Stimulated activated CD4-positive, alpha-beta T cell treated with anti-CD3 and anti-CD28 coated beads, Interleukin-12 subunit alpha, Interleukin-12 subunit beta, amount 100 ng/mL, for 24 hours (primary cell): ENCODE data around the gene SULT1E1.

Experiments
- DNase-seq, 2 experiments: peaks; one replicate each; pipeline ENCODE4 v3.0.0-alpha.2; 2020; ENCODE audit warnings: low read depth in 2 of 2

SULT1E1 gene, protein sequence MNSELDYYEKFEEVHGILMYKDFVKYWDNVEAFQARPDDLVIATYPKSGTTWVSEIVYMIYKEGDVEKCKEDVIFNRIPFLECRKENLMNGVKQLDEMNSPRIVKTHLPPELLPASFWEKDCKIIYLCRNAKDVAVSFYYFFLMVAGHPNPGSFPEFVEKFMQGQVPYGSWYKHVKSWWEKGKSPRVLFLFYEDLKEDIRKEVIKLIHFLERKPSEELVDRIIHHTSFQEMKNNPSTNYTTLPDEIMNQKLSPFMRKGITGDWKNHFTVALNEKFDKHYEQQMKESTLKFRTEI

DNA sequence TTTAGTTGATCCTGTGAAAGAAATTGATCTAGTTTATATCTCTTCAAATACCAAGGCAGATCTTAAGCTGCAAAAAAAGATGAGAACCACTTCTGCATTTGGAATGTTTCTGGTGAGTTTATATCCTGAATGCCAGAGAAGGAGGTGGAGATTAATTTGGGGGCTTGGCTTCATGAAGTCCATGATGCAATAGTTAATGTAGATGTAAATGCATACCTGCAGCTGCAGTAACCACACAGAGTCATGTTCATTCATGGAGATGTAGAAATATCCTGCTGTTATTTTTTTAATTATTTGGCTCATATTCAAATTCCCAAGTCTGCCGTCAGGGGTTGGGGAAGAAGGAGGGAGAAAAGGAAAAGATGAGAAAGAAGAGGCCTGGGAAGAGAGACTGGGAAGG is at the start of gene SULT1E1:
SULT1E1 (minus strand) TSS at position 94 of the 400 bp plus-strand sequence. CDS start 2,501 bp downstream, outside the sequence.
- no peak for DNase-seq

DNA sequence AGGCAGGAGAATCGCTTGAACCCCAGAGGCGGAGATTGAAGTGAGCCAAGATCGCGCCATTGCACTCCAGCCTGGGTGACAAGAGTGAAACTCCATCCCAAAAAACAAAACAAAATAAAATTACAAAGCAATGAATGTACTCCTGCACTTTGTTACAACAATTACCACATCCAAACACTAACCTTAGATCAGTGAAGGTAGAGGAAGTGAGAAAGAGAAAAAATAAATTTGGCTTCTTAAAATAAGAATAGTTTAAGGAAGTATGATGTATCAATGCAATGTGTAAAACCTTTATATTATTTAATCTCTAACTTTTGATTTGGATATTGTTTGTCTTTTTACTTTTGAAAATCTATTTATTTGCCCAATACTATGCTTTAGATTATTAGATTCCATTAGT is 49.2 kb upstream of the SULT1E1 start:
- DNase-seq = no peak

DNA sequence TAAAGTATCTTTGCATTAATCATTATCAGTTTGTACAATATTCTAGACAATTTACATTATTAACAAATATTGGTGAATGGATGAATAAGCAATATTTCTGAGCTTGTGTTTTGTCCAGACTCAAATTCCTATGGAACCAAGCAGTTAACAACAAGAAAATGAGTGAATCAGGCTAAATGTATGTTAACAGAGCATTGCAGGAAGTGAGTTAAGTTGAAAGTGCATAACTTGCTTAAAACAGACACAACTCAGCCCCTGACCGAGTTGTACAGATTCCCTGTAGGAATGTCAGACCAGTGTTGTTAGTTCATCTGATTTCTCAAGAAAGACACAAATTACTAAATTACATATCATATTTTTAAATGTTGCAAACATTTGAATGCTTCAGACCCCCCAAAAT is 47.2 kb upstream of the SULT1E1 start:
- DNase-seq = no peak

DNA sequence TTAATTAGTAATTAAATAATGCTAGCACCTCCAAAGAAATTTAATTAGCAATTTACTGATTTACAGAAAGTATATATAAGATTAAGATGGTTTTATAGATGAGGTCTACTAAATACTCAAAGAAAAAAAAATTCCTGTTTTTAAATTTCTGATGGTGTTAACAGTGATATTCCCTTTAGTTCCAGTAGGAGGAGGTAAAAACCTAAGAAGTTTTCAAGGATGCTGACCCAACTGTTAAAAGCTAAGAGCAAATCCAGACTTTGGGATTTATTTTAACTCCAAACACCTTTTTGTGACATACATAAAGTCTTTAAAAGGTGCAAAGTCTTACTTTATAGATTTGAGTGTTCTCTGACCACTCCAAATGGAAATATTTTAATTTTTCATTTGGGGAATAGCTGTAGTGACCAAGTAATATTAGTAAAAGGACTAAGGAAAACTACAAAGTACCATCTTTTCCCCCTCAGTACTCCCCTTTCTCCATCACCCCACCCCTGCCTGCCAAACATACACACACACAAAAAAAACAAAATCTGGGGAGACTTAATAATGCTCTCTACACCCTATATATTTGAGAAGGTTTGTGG is 36.7 kb upstream of the SULT1E1 start:
- no peak for DNase-seq

DNA sequence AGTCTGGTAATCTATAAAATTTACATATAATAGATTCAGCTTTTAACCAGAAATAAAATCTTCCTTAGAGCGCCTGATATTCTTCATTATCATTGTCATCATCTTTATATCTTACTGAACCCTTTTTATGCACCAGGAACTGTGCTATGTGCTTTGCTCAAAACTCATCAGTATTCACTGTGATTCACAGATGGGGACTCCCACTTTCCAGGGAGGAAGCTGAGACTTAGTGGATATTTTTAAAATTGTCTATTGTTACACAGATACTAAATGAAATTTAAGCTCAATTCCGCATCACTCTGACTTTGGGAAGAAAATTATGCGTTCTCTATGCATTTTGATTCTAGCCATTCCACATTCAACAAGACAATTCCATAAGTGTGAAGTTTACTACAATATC is 34.8 kb upstream of the SULT1E1 start:
- no peak for DNase-seq

DNA sequence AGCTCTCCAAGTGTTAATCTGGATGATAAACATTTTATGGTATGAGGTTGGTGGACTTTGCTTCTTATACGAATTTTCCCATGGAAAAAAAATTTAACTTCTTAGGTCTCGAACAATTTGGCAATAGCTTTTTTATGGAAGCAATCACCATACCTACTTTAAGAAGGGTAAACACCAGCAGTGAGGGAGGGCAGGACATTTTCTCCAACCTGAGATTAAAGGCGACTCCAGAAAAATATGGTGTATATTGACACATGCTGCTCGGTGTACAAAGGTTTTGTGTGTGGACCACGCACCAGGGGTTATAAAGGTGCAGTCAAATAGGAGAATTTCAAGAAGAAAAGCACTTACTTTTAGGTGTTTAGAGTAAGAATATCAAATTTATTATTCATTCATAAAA is 34.2 kb upstream of the SULT1E1 start:
- DNase-seq = no peak

DNA sequence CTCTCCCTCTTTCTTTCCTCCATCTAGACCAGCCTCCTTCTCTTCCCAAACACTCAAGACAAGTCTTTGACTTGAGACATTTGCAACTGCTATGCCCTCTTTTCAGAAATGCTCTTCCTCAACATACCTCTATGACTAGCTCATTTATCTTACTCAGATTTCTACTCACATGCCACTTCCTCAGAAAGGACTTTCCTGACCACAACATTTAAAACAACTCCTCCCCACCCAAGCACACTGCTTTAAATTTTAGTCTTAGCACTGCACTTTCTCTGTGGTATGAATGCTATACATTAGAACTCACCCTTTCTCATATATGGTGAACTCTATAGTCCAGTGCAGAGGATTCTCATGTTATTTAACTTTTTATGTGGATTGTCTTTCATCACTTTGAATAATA is 28.4 kb upstream of the SULT1E1 start:
- no peak for DNase-seq

DNA sequence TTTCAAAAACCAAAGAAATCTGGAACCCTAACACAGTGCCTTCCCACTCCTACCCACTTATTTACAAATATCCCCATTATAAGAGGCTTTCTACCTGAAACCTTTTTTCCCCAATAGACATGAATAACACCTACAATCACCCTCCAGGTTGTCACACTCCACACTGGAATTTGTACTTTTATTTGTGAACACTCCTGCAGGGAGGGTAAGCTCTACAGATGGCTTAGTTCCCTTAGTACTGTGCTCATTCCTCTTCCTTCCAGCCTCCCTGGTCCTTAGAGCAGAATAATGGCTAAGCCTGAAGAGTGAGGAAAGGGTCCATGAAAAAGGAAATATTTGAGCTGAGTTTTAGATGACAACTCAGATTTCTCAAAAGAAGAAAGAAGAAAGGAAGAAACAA is 22.2 kb upstream of the SULT1E1 start:
- no peak for DNase-seq

DNA sequence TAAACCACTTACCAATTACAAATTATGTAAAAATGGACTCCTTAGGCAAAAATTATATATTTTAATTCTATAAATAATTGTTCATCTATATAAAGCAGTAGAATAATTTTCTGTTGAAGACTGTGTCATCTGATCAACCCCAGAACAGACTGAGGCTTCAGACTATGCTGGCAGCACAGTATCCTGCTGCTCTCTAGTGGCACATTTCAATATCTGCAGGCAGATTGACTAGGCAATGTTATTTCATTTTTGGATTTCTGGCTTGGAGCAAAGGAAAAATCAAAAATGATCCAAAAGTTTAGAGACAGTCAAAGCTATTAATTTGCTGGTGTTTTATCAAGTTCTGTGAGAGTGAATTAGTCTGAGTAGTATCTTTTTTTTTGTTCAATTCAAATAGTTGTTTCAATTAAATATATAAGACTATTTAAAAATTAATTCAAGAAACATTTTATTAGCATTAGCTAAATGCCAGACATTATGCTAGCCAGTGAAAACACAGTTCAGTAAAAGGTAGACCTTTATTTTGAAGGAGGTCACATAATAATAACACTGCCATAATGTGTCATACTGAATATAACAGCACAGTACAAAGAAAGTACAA is 21.3 kb upstream of the SULT1E1 start:
- no peak for DNase-seq

DNA sequence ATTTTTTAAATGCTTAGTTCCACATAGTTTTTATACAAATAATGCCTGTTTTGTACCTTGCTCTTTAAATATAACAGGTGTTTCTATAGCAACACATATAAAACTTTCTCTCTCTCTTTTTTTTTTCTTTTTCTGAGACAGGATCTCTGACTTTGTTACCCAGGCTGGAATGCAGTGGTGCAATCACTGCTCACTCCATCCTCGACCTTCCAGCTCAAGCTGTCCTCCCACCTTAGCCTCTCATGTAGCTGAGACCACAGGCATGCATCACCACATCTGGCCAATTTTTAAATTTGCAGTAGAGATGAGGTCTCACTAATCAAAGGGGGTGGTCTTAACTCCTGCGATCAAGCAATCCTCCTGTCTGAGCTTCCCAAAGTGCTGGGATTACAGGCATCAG is 18.3 kb upstream of the SULT1E1 start:
- DNase-seq = no peak

DNA sequence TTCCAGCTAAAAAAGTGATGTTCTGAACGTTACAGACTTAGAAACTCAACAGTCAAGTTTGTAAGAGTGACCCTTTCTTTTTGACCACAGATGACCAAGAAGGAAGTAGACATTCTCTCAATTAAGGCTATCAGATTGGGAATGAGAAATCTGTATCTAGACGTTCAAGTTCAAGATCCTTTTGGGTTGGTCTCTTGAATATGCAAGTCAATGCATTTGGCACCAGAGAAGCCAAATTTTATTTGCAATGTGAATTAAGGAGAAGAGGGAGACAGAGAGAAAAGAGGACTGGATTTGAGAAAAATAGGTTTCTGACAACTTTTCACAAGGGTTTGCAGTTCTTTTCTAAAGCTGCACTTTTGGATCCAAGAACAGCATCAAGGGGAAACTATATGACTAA is 17.5 kb upstream of the SULT1E1 start:
- no peak for DNase-seq

DNA sequence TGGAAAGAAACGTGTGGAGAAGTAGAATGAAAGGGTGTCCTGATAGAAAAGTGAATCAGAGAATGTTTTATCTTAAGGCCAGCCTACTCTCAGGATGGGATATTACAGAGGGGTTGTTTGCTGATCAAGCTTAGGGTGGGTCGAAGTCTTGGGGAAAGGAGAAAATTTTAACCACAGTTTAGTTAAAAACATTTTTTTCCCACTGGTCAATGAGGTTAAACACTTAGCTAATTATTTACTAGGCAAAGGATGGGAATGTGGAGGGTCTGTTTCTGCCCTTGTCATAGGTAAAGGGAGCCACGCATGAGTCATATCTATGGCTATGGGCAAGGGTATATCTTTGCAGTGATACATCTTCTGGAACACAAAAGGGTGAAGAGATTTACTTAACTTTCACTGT is 16.1 kb upstream of the SULT1E1 start:
- no peak for DNase-seq

DNA sequence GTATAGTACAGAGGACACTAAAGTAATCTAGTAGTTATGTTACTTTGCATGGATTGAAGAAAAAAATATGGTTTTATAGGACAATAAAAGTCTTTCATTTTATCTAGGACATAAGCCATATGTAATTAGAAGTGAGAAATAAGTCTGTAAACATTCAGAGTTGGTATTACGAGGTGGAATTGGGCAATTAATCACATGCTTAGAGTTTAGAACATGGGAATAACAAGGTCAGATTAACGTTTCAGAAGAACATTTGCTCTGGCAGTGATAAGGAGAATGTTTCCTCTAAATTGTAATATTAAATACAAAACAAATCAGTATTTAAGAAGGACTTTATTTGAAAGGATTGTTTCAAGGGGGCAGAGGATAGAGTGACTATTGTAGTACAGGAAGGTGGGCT is 15.6 kb upstream of the SULT1E1 start:
- no peak for DNase-seq

DNA sequence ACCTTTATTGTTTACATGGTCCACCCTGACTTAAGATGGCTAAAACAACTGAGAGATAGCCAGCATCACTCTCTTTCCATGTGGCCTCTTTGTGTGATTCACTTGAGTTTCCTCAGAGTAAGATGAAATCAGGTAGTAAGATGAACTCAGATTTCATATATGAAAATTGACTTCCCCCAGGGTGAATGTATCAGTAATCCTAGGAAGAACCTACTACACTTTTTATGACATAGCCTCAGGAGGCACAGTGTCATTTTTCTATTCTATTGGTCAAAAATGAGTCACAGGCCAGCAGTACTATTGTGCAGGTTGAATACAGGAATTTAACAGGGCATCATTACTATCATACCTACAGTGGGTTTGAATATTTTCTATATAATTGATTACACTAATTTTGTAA is 14.6 kb upstream of the SULT1E1 start:
- DNase-seq = no peak

DNA sequence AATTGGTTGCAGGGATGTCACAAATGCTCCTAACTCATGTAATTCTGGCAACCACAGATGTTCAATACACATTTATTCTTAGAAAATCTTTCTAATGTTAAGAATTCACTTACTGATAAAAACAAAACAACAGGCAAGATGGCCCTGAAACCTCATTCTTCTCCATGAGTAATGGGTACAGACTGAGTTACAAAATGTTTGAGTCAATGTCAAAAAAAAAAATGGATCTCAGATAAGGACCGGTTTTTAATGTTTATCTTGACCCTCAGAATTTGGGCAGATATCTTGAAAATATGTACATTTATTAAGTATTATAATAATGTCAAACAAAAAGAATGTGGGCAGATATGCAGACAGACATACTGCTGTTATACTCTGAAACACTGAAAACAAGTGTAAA is 1.8 kb upstream of the SULT1E1 start:
- DNase-seq = no peak

DNA sequence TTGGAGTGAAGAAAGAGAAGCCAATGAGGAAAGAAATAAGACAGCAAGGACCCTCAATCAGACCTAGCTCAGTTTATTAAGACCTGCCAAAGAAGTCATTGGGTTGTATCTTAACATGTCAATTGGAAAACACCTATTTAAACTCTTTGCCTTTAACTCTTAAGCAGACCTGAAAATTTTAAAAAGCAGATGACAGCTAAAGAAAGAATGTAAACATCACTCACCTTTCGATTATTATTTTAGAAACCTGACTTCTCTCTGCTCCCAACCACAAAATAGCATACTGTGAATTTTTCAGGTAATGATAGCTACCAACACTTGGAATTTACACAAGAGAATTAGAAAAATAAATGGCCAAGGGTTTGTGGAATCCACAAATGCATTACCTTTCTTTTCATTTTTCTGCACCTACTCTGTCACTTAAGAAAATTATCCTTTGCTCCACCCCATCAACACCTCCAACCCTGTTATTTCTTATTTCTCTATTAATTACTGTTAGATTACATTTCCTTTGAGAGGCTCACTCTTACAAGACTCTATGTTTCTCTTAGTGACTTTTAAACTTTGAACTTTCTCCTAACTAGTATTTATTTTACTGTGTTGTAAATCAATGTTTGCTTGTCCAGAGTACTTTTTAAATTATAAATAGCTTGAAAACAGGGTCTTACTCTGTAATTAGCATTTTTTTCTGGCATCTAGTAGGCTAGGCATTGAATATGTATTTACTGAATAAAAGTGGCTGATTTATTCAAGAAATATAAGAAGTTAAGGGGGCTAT is 765 bp upstream of the SULT1E1 start:
- no peak for DNase-seq

DNA sequence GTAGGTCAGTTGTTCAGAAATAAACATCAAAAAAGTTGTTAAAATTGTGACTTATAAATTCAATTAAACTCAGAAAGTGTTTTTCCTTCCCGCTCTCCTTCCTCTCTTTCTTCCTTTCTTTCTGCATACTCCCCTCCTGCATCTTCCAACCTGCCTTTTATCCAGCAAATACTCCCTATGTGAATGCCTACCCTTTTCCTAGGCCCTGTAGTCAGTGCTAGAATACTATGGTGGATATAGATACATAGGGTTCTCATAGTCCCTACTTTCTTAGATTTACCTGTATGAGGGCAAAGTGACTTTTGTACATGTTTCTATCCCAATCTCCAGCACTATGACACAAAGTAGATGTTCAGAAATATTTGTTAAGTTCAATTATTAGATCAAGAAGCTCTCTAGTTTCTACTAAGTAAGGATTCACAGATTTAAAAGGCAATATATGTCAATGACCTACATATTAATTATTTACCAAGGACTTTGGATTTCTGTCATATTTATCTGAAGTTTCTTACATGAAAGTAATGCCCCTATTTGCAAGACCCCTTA is 732 bp downstream of the SULT1E1 start:
- DNase-seq = no peak

DNA sequence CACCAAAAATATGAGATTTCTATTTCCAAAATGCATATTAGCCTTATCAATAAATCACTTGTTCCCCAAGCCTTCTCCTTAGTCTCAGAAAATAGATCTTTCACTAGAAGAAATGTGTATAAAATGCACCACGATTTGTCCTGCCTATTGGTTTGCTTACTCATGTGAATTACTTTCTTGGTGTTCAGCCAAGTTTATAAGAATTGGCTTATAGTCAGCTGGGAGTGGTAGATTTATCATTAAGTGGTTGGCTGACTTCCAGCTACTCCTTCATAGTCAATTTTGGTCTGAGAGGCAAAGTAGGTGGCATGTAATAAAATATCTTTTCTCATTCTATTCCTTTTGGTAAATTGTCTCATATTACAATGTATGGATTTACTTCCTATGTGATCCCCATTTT is 1.3 kb downstream of the SULT1E1 start:
- no peak for DNase-seq

DNA sequence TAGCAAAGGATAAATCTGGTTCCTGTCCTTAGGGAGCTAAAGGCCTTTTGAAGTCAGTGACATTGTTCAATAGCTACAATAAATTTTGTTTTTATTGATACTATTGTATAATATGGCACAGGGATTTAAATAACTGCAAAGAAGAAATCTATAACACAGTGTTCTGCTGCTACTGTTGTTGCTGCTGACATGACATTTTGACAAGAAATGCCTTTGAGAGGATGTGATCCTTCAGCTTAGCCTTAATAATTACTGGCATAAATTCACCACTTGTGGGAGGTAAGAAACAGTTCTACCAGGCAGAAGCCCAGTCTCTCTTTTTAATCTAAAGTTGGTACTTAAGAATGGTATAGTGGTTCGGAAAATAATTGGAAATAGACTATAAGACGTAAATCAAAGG is 4.1 kb downstream of the SULT1E1 start:
- DNase-seq = no peak

DNA sequence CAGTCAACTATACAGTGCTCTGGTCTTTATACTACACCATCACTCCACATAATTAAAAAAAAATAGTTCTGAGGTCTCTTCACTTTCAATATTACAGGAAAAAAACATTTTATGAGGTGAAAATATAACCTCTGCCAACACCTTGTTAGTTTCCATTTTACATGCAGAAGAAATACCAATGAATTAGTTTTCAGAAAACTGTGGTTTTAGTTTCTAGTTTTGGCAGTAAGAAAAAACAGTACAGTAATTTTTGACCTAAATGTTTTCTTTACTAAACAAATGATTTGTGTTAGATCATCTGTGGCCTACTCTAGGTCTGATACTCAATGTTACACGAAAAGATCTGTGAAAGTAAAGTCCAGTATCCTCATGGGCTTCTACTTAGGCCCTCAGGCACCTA is 10.0 kb downstream of the SULT1E1 start:
- DNase-seq = no peak

DNA sequence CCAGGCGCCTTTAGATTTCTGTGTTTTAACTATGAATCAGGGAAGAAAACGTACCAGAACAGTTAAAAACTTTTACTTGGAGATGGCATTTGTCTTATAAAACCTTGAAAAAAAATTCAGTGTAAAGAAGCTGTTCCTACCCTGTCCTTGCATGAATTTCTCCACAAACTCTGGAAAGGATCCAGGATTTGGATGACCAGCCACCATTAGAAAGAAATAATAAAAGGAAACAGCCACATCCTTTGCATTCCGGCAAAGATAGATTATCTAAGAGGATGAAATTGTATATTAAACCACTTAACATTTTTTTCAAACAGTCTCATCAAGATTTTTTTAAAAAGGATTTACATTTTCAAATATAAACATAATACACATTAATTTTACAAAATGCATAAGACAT is 10.6 kb downstream of the SULT1E1 start:
- no peak for DNase-seq

DNA sequence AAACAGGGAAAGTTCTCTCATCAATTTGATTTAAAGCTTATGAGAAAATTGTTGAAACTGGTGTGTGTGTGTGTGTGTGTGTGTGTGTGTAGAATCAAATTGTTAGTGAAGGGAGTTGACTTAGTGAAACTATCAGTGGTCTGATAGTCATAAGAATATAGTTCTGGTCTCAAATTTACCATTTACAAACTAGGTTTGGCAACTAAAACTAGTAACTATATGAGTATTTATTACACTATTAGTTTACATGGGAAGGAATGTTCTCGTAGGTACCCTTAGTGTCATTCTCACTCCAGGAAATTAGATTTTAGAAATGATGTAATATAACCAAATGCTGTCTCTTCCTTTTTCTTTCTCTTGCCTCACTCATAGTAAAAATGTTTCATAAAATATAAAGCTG is 11.9 kb downstream of the SULT1E1 start:
- DNase-seq = no peak
